ENCODE data around the gene CMBL.

DNA sequence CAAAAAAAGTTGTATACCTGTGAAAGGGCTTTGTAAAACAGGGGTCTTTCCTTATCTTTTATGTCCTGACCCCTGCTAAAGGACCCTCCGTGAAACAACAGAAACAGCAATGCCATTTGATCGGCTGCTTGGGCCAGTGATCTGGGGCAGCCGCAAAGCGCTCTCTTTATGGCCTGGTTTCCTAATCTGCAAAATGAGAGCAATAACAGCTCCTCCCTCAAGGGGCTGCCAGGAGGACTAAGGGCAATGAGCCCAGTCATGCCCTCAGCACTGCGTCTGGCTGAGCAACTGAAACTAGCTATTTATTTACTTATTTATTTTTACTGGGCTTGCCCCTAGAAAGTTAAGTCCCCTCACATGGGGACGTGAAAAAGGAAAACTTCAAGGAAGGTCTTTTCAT is 18.3 kb downstream of the CMBL start:
- TF ChIP-seq POLR2AphosphoS5 (IDR thresholded peaks at IDR 0.05; ENCODE audit: borderline replicate concordance, low read depth, low read length) (no peak), EZH2 (IDR thresholded peaks at IDR 0.05) (no peak)
